Adrenal gland (tissue), 12 donors: Measurements from ENCODE around the gene RNF180. TPM values are rescaled to one million over a fixed set of nuclear protein-coding genes. Genes with fewer than 3 reads are reported as not detected.

Experiments used
- DNase-seq, 7 donors: peaks; one replicate each; pipeline ENCODE4 v3.0.0-alpha.2; 2019 to 2020
- H3K27ac ChIP-seq, 5 donors: fragments of 200-600 bp; sonication (generic) in 4 of 5; 1 replicate in 3 of 5; 2 replicates in 2 of 5; pipeline versions ENCODE4 v1.5.1 to v1.8.0; 2016 to 2020; ENCODE audit warnings: mild to moderate bottlenecking in 1 of 5
- H3K27me3 ChIP-seq: fragments of 200-600 bp; 2 replicates; pipeline ENCODE4 v1.8.0; 2021
- H3K36me3 ChIP-seq, 2 donors: fragments of 200-600 bp; replicated peaks in 1 of 2; 1 replicate in 1 of 2; 2 replicates in 1 of 2; pipeline versions ENCODE4 v1.5.1 to v1.8.0; 2018 to 2022
- H3K4me1 ChIP-seq, 2 donors: fragments of 200-600 bp; replicated peaks in 1 of 2; 1 replicate in 1 of 2; 2 replicates in 1 of 2; pipeline versions ENCODE4 v1.5.1 to v1.8.0; 2018 to 2021
- H3K4me3 ChIP-seq, 4 donors: fragments of 200-600 bp; sonication (generic) in 3 of 4; one replicate each; pipeline ENCODE4 v1.5.1; 2016 to 2018
- H3K9me3 ChIP-seq, 3 donors: fragments of 200-600 bp; sonication (generic) in 1 of 3; replicated peaks in 1 of 3; 1 replicate in 2 of 3; 2 replicates in 1 of 3; pipeline versions ENCODE4 v1.5.1 to v1.8.0; 2016 to 2021
- CTCF ChIP-seq, 6 experiments: fragments of 450-650 bp in 4 of 6; fragments of 200-600 bp in 2 of 6; sonication (generic) in 1 of 6; IDR thresholded peaks; 1 replicate in 5 of 6; 2 replicates in 1 of 6; pipeline versions ENCODE4 v1.5.1 to v1.8.0; 2016 to 2021; ENCODE audit warnings: antibody characterized with exemption in 6 of 6, mild to moderate bottlenecking in 2 of 6, moderate library complexity in 1 of 6
- POLR2A ChIP-seq, 2 donors: fragments of 450-650 bp; IDR thresholded peaks; one replicate each; pipeline ENCODE4 v1.6.1; 2017; ENCODE audit warnings: antibody characterized with exemption in 2 of 2, mild to moderate bottlenecking in 2 of 2, moderate library complexity in 1 of 2
- WGBS, 4 donors: extraction: QIAGEN DNeasy Blood & Tissue Kit in 2 of 4; methylation state at CpG; one replicate each; pipeline versions ENCODE4 v1.1.5 to v1.1.7; 2013 to 2017; 5-methylcytosine and 5-hydroxymethylcytosine counted together
- intact Hi-C, 2 donors: fragments of 100-400 bp; cut with DNase I; formaldehyde crosslinking; loops; one replicate each; pipeline versions ENCODE4 v1.14.1 to v1.15.0; 2022 to 2023
- polyA plus RNA-seq, 3 donors: library from polyadenylated mRNA; stranded (reverse); fragments of 200-250 nt in 2 of 3; fragments of 350-450 nt in 1 of 3; fragmentation: Illumina TruSeq in 1 of 3; extraction: RNeasy Lipid Tissue Mini Kit (QIAGEN cat#74804) in 1 of 3; gene quantifications; one replicate each; pipeline ENCODE4 v1.2.3, GENCODE V29; 2013 to 2014
- total RNA-seq, 9 donors: library from RNA; depleted of rRNA in 4 of 9; stranded (reverse); fragments of >200 nt in 4 of 9; fragments of 120-200 nt in 1 of 9; fragmentation: NEBNext Ultra II Directional in 1 of 9; extraction: Animal tissue kit (Norgen Biotek cat#: 25700) in 1 of 9; gene quantifications; one replicate each; pipeline versions ENCODE4 v1.1.0 to v1.2.4, GENCODE V29; 2013 to 2023
- donor health status: healthy with polysubstance abuse.
- donor health status: Bipolar disorder and iron deficiency.
- donor health status: DM: yes; HTN: yes; CAD: no.
- donor health status: DM: no; HTN: no; CAD: no.
- donor health status: DM: no; HTN: no; CAD: no.
- donor health status: DM: yes; HTN: yes; CAD: no.

Gene RNF180
- total and polyA plus RNA-seq, 12 donors: 1.5 to 21.7 (median 9.2) TPM

GRCh38 chr5:64140018-64140417, 25.6 kb upstream of the RNF180 start:
- intact Hi-C loops: loop anchor here in 1 of 2 donors (10.0 kb wide), 1 partner anchor 475 kb away; no protein-coding TSS in a partner anchor
- Histone ChIP-seq H3K36me3 (no peaks in the 10 kb centered on the region), H3K4me3 (no peak overlapping the region), H3K27ac (no peak overlapping the region), H3K4me1 (peaks cover 0 to 10% of the 10 kb centered on the region in 2 donors), H3K9me3 (peaks cover 0 to 8% (median 0%) of the 10 kb centered on the region in 3 donors), H3K27me3 (no peaks in the 10 kb centered on the region)
- no peak for DNase-seq
- TF ChIP-seq CTCF (IDR thresholded peaks at IDR 0.05) (no peak), POLR2A (IDR thresholded peaks at IDR 0.05) (no peak)
- WGBS, 4 donors: 78 to 79% (median 79%) methylated on average over 3 of the region's 3 CpGs

- no peaks in the 10 kb centered on the region for H3K27me3 ChIP-seq
- no peaks in the 10 kb centered on the region for H3K36me3 ChIP-seq
- peaks cover 0 to 10% of the 10 kb centered on the region in 2 donors for H3K4me1 ChIP-seq
- WGBS, 4 donors: 58 to 79% (median 60%) methylated on average over 1 of the region's 1 CpG
- no peak for DNase-seq
- no peak overlapping the region for H3K4me3 ChIP-seq
- peaks cover 0 to 3% (median 0%) of the 10 kb centered on the region in 3 donors for H3K9me3 ChIP-seq
- TF ChIP-seq POLR2A (IDR thresholded peaks at IDR 0.05) (no peak), CTCF (IDR thresholded peaks at IDR 0.05) (no peak)
- intact Hi-C loops: loop anchor here (5.0 to 10.0 kb wide), 2 partner anchors 468 to 470 kb away; no protein-coding TSS in a partner anchor
- peak overlapping the region in 1 of 5 donors; percentile 1 for H3K27ac ChIP-seq
Measured at GRCh38 chr5:64144425-64145215, 21.0 kb upstream of the RNF180 start.

- Histone ChIP-seq H3K27ac (no peak overlapping the region), H3K36me3 (no peaks in the 10 kb centered on the region), H3K9me3 (no peaks in the 10 kb centered on the region), H3K4me3 (no peak overlapping the region), H3K27me3 (no peaks in the 10 kb centered on the region), H3K4me1 (peaks cover 0 to 10% of the 10 kb centered on the region in 2 donors)
- DNase-seq: no peak
- intact Hi-C loops: loop anchor here (5.0 to 10.0 kb wide), 2 partner anchors 467 to 469 kb away; no protein-coding TSS in a partner anchor
- 24 to 40% (median 34%) methylated on average over 4 of the region's 4 CpGs for WGBS, 4 donors
- TF ChIP-seq POLR2A (IDR thresholded peaks at IDR 0.05) (no peak), CTCF (IDR thresholded peaks at IDR 0.05) (no peak)
Measured at GRCh38 chr5:64145216-64145895, 20.3 kb upstream of the RNF180 start.

- Histone ChIP-seq H3K36me3 (no peaks in the 10 kb centered on the region), H3K4me1 (peaks cover 0 to 10% of the 10 kb centered on the region in 2 donors), H3K27ac (no peak overlapping the region), H3K27me3 (no peaks in the 10 kb centered on the region), H3K9me3 (no peaks in the 10 kb centered on the region), H3K4me3 (no peak overlapping the region)
- WGBS, 4 donors: 73 to 89% (median 76%) methylated on average over 2 of the region's 2 CpGs
- TF ChIP-seq POLR2A (IDR thresholded peaks at IDR 0.05): no peak
- TF ChIP-seq CTCF (IDR thresholded peaks at IDR 0.05): no peak
- intact Hi-C loops: loop anchor here (5.0 to 10.0 kb wide), 2 partner anchors 465 to 467 kb away; no protein-coding TSS in a partner anchor
- no peak for DNase-seq
Measured at GRCh38 chr5:64147379-64147778, 18.3 kb upstream of the RNF180 start.
